EL (cell line): ENCODE data around the gene UNC13B.

Source experiments
- DNase-seq: peaks from one replicate; pipeline ENCODE4 v3.0.0-alpha.2; 2016

UNC13B gene

GRCh38 chr9:35452481-35452880 lies 290.7 kb downstream of the UNC13B start:
- no peak for DNase-seq

- DNase-seq, result no peak
These were observed 292.0 kb downstream of the UNC13B start for GRCh38 chr9:35453786-35454185.
